Activated CD8-positive, alpha-beta memory T cell treated with anti-CD3 and anti-CD28 coated beads, Interleukin-2, amount 50 U/mL, for 48 hours (primary cell): ENCODE data around the gene DCTN1.
A peak's percentile ranks its signal among the peaks of the same experiment; 100 is the strongest.
"Not testable (repeated sequence)": the region's sequence is repeated elsewhere in the genome, so short reads cannot be mapped to it uniquely, and the experiment has no call there.

Source experiments
- DNase-seq: peaks from one replicate; pipeline ENCODE4 v3.0.0-alpha.2; 2020

DCTN1 gene

DNA sequence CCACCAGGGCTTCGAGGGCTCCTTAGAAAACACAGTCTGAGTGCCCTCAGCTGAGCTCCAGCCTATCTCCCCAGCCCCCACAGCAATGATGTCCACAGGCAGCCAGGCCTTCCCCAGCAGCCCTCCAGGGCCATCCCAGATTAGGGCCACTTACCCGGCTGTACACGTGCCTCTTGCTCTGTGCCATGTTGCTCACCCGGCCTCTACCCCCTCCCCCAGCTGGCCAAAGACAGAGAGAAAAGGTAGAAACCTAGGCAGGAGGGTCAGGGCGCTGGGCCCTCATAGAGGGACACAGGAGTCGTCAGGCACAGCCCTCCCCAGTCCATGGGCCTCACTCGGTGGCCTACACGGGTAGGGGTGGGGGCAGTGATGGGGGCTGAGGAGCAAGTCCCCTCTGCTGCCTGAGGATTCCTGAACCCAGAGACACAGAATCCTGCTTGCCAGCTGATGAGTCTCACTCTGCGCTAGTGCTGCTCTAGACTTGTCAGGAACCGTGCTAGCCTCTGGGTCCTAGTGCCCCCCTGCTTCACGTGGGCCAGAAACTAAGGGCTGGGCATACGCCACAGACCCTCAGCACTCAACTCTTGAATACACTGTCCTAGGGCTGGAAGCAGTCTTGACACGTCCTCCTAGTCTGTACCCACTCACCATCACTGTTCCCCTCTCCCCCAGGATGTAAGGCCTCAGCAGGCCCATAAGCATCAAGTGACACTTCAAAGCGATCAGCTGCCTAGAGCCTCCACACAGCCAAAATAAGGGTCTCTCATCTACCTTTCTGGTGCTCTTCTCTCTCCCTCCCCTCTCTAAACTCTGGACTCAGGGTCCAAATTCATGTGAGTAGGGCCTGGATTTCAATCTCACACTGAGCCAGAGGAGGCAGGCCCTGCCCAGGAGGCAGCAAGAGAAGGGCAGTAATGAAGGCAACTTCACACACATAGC lies at the start of gene DCTN1:
TSS of gene DCTN1 (minus strand) at position 461 of the 939 bp plus-strand sequence. CDS start at position 187, 274 bp downstream.
- DNase-seq: peak; percentile 57

DNA sequence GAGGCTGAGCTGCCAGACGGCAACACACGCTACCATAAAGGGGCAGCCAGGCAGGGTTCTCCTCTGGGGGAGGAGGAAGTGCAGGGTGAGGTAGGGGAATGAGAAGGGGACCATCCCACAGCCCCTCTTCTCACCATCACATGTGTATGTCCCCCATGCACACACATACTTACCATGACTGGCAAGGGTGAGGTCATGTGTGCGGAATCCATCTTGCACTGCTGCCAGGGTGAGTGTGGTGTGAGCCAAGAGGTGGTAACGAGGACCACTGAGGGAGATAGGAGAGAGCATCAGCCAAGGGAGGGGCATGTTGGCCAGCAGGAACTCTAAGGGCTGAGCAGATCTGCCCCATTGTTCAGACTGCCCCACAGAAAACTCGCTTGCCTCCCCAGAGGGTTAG lies 48.6 kb upstream of the DCTN1 start:
- no peak for DNase-seq

DNA sequence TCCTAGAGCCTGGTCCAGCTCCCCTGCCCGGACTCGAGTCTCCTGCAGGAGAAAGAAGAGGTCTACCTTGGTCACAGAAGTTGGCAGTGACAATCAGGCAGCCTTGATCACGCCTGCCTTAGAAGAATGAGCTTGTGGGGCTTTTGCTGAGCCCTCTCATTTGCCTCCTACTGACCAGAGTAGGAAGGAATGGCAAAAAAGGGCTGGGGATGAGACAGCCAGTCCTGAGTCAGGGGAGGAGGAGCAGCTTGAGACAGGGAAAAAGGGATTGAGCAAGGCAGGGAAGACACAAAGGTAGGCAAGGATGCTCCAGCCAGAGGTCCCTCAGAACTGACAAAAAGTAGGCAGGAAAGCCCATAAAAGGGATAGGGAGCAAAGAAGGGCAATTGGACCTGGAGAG lies 47.4 kb upstream of the DCTN1 start:
- DNase-seq: no peak

DNA sequence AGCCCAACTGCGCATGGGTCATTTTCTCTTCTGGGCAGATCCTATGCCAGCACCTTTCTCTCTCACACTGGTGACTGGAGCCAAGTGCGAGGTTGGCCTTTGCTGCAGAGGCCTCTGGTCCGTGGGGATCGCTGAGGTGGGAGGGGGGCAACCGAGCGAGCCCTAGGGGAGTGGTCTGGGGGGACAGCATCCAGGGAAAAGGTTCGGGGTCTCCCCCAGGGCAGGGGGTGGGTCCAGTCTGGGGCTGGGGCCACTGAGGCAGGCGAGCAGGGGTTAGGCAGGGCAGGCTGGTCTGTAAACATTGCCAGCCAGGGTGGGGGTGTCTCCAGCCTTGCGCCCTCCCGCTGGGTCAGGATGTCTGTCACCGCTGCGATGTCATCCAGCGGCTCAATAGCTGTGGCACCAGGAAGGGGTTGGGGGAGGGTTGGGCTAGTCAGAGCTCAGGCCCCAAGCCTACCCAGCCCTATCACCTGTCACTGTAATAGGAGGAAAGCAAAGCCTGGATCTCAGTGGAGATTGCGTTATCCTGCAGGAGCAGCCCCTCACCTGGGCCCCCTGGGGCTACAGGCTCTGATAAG lies 46.2 kb upstream of the DCTN1 start:
- DNase-seq: no peak

DNA sequence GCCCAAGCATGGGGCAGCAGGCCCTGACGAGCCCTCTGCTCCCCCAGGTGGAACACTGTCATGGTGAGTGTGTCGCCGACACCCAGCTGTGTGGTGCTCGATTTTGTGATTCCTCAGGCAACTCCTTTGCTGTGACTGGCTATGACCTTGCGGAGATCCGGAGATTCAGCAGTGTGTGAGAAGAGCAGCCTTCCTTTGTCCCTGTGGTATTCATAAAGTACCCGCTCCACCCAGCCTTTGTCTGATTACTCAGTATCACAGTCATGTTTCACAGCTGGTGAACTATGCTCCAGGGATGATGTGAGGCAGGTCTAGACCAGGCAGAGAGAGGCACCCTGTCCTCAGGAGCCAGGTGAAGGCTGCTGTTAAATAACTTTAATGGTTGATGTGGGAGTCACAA lies 45.4 kb upstream of the DCTN1 start:
- DNase-seq: no peak

DNA sequence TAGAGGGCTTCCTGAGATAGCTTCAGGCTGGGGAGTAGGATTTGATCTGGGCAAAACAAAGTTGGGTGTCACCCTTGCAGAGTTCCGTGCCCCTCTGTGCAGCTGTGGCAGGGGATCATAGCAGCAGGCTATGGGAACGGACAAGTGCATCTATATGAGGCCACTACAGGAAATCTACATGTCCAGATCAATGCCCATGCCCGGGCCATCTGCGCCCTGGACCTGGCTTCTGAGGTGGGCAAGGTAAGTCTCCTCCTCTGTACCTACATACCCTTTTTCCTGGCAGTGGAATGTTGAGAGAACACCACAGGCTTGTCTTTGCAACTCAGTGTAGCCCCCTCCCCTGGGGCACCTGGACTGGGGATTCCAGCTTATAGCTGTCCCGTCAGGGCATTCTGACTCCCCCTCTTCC lies 44.9 kb upstream of the DCTN1 start:
- no peak for DNase-seq

DNA sequence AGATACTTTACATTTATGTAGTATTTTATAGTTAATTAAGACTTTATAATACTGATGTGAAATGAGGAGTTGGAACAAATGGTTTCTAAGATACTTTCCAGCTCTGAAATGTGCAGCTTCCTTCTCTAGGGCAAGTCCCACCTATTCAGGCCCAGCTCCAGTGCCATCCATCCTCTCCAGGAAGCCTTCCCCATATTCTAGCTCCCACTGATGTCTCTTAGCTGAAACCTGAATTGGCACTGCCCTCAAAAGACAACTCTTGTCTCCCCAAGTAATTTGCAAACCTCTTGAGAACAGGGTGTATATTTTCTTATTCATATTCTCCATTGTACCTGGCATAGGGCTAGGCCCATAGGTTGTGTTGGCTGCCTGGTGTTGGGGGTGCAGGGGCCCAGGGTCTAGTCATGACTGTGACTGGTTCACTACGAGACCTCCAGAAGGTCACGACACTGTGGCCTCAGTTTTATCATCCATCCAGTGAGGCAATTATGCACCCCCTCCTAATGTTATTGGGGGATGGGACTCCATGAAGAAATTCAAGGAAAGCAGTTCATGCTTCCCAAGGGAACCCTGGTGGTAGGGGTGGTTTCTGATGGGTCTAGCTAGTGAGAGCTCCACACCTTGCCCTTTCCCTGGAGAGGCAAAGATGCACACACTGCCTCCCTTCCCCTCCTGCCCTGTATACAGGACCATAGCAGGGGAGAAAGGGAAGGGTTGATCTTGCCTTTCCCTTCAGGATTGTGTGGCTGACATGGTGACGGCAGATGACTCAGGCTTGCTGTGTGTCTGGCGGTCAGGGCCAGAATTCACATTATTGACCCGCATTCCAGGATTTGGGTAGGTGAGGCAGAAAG lies 44.3 kb upstream of the DCTN1 start:
- DNase-seq: no peak

DNA sequence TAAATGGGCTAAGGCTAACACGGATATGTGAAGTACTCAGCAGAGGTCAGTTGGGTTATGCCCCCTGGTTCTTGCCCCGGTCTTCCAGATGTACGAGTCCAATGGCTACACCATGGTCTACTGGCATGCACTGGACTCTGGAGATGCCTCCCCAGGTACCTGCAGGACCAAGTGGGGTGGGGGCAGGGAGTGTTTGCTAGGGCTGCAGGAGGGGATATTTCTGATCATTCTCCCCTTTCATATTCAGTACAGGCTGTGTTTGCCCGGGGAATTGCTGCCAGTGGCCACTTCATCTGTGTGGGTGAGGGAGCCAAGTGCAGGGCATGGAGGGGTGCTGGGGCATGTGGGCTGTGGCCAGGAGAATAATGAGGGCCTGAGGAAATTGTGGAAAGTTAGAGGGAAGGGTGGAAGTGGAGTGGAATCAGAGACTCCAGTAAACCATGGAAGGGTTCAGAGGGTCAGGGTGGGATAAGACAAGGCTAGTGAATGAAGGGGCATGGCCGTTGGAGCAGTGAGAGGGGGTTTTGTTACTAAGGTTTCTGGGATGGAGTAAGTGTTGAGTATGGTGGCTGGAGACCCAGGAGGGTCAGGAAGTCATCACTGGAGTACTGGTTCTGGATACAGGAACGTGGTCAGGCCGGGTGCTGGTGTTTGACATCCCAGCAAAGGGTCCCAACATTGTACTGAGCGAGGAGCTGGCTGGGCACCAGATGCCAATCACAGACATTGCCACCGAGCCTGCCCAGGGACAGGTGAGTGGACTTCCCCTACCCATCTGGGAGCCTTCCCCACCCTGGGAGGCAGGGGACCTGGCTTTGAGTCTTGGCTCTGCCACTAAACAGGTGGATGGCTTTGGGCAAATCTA lies 43.4 kb upstream of the DCTN1 start:
- no peak for DNase-seq

DNA sequence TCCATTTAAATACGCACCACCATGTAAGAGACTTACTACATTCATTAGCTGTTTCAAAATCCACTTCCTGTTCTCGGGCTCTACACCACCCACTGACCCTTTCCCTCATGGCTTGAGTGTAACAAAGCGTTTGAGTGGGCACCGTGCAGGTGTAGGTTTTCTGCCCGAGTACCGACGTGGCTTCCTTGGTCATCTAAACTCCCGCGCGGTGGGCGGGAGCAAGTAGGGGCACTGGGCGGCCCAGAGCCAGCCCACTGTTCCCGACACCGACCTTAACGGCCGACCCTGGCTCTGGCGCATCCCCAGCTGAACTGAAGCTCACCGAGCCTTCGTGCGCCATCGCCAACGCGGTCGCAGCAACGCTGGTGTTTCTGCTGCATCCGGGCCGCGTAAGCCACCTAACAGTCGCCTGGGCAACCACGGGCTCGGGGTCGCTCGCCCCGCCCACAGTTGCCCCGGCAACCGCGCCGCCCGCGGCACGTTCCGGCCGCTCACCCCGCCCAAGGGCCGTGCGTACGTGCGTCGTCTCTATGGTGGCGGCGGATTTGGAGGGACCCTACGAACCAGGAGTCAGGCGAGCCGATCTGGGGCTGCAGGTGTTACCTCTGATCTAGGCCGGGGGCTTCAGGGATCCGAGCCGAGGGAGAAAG lies 41.2 kb upstream of the DCTN1 start, which contains the start of the genes C2orf81 and WDR54:
TSS of gene C2orf81 (minus strand) at position 399 of the 650 bp plus-strand sequence. CDS start at position 340, 59 bp downstream.
TSS of gene WDR54 (plus strand) at position 510 of the 650 bp plus-strand sequence. CDS start 424 bp downstream, outside the sequence.
- peak; percentile 97 for DNase-seq

DNA sequence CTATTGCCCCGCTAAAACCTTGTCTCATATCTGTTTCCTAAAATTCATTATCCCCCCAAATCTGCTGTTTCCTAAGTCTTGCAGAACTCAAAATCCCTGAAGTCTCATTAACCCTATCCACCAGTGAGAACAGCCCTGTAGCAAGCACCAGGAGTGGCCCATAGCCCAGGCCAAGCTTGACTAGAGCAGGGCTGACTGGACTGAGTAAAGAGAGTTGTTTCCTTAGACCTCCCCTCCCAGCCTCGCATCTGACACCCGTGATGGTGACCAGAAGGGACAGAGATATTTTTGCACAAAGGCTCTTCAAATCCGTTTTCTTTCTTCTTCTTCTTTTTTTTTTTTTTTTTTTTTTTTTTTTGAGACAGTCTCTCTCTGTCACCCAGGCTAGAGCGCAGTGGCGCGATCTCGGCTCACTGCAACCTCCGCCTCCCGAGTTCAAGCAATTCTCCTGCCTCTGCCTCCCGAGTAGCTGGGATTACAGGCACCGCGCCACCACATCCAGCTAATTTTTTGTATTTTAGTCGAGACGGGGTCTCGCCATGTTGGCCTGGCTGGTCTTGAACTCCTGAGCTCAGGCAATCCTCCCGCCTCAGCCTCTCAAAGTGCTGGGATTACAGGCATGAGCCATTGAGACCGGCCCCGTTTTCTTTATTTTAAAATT lies 40.5 kb upstream of the DCTN1 start:
- DNase-seq: not testable (repeated sequence)

DNA sequence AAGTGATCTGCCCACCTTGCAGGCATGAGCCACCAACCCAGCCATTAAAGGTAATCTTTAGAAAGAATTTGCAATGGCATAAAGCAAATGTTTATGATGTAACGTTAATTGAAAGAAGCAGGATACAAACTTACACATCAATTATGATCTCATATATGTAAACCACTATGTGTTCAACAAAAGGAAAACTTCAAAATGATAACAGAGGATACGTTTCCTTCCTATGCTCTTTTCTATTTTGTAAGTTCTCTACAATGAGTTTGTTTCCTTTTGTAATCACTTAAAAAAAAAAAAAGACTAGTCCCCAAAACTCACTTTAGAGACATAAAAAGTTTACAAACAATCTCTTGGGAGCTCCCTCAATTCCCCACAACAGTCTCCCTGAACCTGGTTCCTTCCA lies 39.9 kb upstream of the DCTN1 start:
- DNase-seq: no peak

DNA sequence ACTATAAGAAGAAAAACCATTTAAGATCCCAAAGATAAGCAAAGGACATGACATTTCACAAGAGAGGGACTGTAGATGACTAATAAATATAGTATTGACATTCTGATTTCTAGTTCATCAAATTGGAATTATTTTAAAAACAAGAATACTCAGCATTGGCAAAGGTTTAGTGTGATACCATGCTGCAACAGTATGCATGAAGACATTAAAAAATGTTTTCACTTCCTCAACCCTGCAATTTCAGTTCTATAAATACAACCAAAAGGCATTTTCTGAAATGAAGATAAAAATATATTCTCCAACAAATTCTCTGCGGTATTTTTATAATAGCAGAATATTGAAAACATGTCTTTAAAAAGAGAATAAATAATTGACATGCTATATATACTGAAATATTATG lies 39.2 kb upstream of the DCTN1 start:
- no peak for DNase-seq

DNA sequence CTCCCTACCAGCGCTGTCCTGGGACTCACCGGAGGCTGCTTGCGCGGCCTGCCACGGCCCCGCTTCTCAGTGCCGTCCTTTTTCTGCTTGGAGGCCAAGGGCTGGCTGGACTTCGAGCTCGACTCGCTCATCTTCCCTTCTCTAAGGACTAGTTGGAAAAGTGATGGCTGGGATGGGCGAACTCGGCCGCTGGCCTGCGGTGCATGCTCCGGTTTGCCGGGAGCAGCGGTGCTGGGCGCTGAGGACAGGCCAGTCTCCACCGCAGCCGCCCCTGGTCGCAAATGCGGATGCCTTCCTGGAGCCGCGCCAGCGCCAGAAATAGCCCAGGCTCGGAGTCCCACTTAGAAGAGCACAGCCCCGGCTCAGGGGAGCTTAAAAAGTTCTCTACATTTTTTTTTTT lies 38.2 kb upstream of the DCTN1 start:
- DNase-seq: no peak

DNA sequence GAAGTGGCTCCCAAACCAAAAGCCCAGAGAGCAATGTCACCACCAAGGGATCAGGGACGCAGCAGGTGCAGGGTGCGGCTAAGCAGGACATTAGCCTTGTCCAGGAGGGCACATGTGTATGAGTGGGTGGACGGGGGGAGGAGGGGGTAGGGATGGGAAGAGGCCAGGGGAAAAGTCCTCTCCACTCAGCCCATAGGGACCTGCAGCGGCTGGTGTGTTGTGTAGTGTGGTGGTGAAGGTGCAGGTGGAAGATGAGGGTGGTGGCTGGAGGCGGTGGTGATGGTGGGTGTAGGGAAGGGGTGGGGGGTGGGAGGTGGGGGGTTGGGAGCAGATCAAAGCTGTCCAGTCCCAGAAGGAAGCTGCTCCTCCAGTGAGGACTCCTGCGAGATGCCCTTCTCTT lies 37.7 kb upstream of the DCTN1 start:
- DNase-seq: no peak

DNA sequence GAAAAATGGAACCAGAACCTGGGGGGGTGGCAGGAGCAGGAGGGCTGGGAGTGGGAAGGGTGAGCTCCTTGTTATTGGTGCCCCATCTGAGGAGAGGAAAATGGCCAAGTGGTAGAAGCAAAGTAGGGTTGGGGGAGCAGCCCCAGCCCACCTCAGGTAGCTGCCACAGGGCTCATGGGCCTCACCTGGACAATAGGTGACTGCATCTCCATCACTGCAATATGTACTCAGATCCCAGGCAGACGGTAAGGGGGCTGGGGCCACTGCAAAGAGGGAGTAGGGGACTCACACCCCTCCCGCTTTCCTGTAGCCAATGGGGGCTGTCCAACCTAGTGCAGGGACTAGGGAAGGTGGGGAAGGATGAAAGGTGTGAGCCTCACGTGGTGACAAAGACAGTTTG lies 37.1 kb upstream of the DCTN1 start:
- no peak for DNase-seq

DNA sequence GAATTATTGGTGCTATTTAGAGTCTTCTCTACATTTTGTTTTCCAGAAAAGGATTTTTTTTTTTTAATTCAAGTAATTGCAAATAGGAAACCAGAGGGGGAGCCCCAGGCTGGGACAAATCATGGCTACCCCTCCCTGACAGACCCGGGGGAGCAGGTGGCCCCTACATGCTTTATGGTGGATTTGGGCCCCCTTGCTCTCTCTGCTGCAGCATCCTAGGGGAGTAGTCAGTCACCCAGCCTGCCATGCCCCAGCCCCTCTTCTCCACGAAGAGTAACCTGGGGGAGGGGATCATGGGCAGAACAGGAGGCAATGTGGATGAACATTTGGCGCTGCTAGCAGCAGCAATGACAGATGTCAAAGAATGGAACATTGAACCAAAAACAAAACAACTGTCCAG lies 36.7 kb upstream of the DCTN1 start:
- no peak for DNase-seq

DNA sequence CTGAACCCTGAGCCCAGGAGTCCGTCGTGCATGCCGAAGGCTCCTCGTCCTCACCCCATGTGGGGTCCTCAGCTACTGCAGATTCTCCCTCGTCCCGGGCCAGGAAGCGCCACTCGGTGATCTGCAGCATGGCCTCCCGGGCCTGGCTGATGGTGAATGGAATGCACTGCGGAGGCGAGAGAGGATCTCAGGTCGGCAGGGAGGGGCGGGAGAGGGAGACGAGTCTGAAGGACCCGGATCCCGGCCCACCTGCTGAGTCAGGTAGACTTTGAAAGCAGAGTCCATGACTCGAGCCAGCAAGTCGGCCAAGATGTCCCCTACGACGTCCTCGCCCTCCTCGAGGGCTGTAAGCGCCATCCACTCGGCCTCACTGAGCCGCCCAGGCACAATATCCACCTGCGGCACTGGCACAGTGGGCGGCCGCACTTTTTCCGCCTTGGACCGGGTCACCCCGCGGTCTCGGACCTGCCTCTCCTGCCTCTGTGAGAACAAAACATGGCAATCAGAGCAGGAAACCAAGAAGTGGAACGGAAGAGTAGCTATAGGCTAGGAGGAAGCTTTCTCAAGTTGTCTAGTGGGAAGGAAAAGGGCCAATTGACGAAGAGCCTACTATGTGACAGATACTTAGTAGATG lies 35.8 kb upstream of the DCTN1 start:
- DNase-seq: no peak

DNA sequence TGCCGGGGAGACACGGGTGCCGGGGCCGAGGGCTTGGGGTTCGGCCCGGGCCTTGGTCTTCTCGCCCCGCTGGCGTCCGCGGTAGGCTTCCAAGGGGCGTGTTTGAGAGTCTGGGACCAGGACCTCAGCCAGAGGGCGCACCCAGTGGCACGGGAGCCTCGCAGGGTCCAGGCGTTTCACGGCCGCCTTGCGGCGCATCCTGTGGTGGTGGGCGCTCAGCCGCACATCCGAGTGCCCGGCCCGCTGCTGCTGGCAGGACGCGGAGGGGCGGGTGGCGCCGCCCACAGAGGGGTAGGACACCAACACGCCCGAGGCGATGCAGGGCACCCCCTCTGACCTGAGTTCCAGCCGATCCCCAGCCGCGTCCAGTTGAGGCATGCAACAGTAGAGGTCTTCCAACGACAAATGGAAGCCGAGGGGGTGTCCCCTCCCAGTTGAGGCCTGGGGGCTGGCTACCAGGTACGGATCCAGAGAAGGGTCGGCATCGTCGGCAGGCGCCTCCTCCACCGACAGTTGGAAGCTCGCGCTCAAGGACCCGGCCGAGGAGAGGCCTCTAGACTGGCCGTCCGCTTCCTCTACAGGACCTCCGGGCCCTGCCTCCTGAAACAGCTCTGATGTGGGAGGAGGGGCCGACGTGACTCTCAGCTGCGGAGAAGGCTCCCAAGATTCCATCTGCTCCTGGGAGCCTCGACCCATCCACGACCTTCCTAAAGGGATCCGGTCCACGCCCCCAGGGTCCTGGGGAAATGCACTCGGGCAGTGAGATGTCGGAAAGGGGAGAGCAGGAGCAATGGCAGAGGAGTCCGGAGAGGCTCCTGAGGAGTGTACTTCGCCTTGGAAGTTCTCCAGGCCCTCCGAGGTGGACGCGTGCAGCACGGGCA lies 35.0 kb upstream of the DCTN1 start:
- DNase-seq: no peak

DNA sequence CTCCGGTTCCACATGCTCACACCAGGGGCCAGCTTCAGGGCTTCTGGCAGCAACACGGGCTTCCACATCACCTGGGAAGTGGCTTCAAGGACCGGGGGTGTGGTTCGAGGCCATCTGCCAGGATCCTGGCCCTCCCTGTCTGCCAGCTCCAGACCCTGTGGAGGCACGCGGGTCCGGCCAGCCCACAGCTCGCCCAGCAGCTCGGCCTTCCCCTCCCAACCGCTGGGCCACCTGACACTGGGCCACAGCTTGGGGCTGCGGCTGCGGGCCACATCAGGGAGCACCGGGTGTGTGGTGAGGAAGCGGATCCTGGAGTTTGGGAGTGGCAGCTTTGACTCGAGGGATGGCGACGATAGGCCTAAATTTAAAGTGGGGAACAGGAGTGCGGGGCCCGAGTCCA lies 34.3 kb upstream of the DCTN1 start:
- DNase-seq: no peak
